ENCODE measurements around the gene CMSS1.

DNA sequence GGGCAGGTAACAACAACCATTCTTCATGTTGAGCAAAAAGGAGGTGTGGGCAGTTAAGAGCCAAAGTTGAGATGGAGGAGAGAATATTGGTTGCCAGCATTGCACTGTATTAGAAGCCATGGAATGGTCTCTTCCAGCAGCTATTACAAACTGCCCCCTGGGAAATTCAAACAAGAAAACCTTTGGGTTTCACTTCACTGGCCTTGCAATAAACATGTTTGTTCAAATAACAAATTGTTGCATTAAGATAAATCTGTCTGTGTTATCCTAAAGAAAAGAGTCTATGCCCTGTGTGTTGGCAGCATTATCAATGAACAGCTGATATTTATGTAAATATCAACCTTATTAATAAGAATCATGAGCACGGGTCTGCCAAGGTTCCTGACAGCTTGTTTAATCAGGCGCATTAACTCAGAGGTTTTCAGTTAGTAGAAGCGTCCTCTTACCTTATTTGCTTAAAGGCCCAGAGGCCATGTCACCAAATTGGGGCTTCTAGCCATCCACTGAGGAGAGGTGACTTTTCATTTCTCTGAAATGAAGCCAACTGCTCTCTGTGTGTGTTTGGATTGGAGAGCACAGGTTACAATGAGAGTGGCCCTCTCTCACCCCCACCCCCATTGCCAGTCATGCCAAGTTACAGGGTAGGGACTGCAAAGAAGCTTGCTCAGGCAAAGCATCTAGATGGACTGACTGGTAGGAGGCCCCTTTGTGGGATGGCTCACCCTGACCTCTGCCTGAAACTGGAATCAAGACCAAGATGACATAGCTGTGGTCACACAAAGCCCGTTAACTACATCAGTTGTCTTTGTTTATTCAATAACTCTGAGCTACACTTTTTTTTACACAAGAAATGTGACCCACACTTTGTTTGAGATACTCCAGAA lies 286.1 kb downstream of the CMSS1 start:
- TF ChIP-seq, protein P1, sequence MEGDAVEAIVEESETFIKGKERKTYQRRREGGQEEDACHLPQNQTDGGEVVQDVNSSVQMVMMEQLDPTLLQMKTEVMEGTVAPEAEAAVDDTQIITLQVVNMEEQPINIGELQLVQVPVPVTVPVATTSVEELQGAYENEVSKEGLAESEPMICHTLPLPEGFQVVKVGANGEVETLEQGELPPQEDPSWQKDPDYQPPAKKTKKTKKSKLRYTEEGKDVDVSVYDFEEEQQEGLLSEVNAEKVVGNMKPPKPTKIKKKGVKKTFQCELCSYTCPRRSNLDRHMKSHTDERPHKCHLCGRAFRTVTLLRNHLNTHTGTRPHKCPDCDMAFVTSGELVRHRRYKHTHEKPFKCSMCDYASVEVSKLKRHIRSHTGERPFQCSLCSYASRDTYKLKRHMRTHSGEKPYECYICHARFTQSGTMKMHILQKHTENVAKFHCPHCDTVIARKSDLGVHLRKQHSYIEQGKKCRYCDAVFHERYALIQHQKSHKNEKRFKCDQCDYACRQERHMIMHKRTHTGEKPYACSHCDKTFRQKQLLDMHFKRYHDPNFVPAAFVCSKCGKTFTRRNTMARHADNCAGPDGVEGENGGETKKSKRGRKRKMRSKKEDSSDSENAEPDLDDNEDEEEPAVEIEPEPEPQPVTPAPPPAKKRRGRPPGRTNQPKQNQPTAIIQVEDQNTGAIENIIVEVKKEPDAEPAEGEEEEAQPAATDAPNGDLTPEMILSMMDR (IDR thresholded peaks at IDR 0.05): no peak
- no peak for TF ChIP-seq POLR2A (IDR thresholded peaks at IDR 0.05)

All from heart left ventricle (tissue), 13 donors.